Posterior vena cava (tissue), 2 donors: Measurements from ENCODE around the gene ZNF57. TPM values are rescaled to one million over a fixed set of nuclear protein-coding genes. Genes with fewer than 3 reads are reported as not detected.
A peak's percentile ranks its signal among the peaks of the same experiment; 100 is the strongest.
"Not testable (repeated sequence)": the region's sequence is repeated elsewhere in the genome, so short reads cannot be mapped to it uniquely, and the experiment has no call there.

ENCODE experiments used
- DNase-seq: peaks from one replicate; pipeline ENCODE4 v3.0.0-alpha.2; 2020; ENCODE audit warnings: low spot score
- intact Hi-C, 2 donors: fragments of 100-400 bp; cut with DNase I; formaldehyde crosslinking; loops; one replicate each; pipeline versions ENCODE4 v1.14.1 to v1.14.2; 2022 to 2023
- long read RNA-seq, 2 donors: library from polyadenylated mRNA; unstranded; transcript quantifications; one replicate each; pipeline ENCODE4 v2.0.0, GENCODE V29; 2020 to 2021
- total RNA-seq, 2 donors: library from RNA; stranded (reverse); fragmentation: NEBNext Ultra II Directional; extraction: Animal tissue kit (Norgen Biotek cat#: 25700); gene quantifications; one replicate each; pipeline ENCODE4 v1.2.1, GENCODE V29; 2021
- donor health status: DM: yes; HTN: yes; CAD: no.
- donor health status: DM: yes; HTN: yes; CAD: no.

Gene ZNF57
- total RNA-seq = 1 to 10 TPM; 2.4 to 3.0 TPM
- long read RNA-seq, donor 1 = 0 reads
- long read RNA-seq, donor 2, transcript ZNF57-201 (4 exons, 2,003 nt) = major isoform, 10 of 12 reads
- long read RNA-seq, donor 2, partial matches to known transcripts = 1 of 12 reads
- long read RNA-seq, donor 2, other reads (novel, unspliced or antisense) = 1 of 12 reads

GRCh38 chr19:2900296-2901252 is at the start of gene ZNF57:
Gene ZNF57, plus strand, starts transcription at chr19:2900928. Its CDS starts 118 bp downstream, at chr19:2901046.
- intact Hi-C loops = loop anchor here in 1 of 2 donors (5.0 kb wide), 1 partner anchor 42 kb away; the partner anchor contains the start of gene ZNF77
- DNase-seq = peak; percentile 100

GRCh38 chr19:2852598-2852997 is 48.1 kb upstream of the ZNF57 start:
- intact Hi-C loops = loop anchor here in 1 of 2 donors (10.0 kb wide), 1 partner anchor 82 kb away; no protein-coding TSS in a partner anchor
- no peak for DNase-seq

GRCh38 chr19:2853015-2853606 is 47.6 kb upstream of the ZNF57 start:
- no peak for DNase-seq
- intact Hi-C loops = loop anchor here in 1 of 2 donors (10.0 kb wide), 1 partner anchor 82 kb away; no protein-coding TSS in a partner anchor

- intact Hi-C loops = loop anchor here in 1 of 2 donors (10.0 kb wide), 1 partner anchor 80 kb away; no protein-coding TSS in a partner anchor
- no peak for DNase-seq
These were observed 45.9 kb upstream of the ZNF57 start for GRCh38 chr19:2854849-2855248.

- intact Hi-C loops = loop anchor here in 1 of 2 donors (1.0 to 10.0 kb wide), 2 partner anchors 37 to 78 kb away; partner anchors contain the start of gene ZNF554
- no peak for DNase-seq
These were observed 44.2 kb upstream of the ZNF57 start for GRCh38 chr19:2856457-2857050.

DNA sequence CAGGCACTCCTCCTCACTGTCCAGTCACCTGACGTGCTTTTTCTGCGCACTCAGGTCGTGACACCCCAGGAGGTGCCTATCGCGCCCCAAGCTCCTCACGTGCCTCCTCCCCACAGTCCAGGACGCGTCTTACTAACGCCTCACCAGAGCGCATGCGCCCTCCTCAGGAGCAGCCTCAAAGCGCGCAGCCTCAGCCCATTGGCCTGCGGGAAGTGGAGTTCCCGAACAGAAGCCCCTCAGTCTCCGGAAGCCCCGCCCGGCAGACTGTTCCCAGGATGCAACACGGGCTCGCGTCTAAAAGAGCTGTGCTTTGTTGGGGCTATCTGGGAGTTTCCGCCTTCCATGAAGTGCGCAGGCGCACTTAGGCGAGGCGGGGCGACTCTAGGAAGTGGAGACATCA is 41.9 kb upstream of the ZNF57 start:
- DNase-seq = no peak
- intact Hi-C loops = loop anchor here in 1 of 2 donors (10.0 kb wide), 1 partner anchor 76 kb away; no protein-coding TSS in a partner anchor

GRCh38 chr19:2863816-2864215 is 36.9 kb upstream of the ZNF57 start:
- no peak for DNase-seq
- intact Hi-C loops = no loop called here

- intact Hi-C loops = no loop called here
- DNase-seq = no peak
These were observed 35.2 kb upstream of the ZNF57 start for GRCh38 chr19:2865334-2866100.

- intact Hi-C loops = no loop called here
These were observed 34.2 kb upstream of the ZNF57 start for GRCh38 chr19:2866495-2867024.

GRCh38 chr19:2867025-2867991 is 33.4 kb upstream of the ZNF57 start, which contains the start of gene ZNF556:
Gene ZNF556, plus strand, starts transcription at chr19:2867335. Its CDS starts 87 bp downstream, at chr19:2867422.
- intact Hi-C loops = no loop called here

More at GRCh38 chr19:2866495-2867024, 34.2 kb upstream of the ZNF57 start:
- no peak for DNase-seq

DNA sequence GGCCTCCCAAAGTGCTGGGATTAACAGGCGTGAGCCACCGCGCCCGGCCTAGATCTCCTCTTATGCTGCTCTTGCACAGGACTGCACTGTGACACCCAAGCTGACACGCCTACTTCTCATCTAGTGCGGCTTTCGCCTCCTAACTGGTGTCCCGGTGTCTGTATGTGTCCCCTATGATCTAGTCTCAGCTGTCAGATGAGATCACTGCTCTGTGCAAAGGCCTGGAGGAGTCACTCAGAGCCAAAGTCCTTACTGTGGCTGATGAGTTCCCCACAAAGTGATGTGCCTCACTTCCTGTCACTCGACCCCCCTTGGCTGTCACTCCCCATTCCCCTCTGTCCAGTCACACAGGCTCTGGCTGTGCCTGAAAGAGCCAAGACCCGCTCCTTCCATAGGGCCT is 31.1 kb upstream of the ZNF57 start:
- intact Hi-C loops = loop anchor here in 1 of 2 donors (2.0 kb wide), 1 partner anchor 423 kb away; no protein-coding TSS in a partner anchor
- DNase-seq = no peak

More at GRCh38 chr19:2867025-2867991, 33.4 kb upstream of the ZNF57 start, which contains the start of gene ZNF556:
- no peak for DNase-seq

- DNase-seq, intact Hi-C loops: not testable (repeated sequence)
These were observed 28.6 kb upstream of the ZNF57 start for GRCh38 chr19:2872175-2872574.

DNA sequence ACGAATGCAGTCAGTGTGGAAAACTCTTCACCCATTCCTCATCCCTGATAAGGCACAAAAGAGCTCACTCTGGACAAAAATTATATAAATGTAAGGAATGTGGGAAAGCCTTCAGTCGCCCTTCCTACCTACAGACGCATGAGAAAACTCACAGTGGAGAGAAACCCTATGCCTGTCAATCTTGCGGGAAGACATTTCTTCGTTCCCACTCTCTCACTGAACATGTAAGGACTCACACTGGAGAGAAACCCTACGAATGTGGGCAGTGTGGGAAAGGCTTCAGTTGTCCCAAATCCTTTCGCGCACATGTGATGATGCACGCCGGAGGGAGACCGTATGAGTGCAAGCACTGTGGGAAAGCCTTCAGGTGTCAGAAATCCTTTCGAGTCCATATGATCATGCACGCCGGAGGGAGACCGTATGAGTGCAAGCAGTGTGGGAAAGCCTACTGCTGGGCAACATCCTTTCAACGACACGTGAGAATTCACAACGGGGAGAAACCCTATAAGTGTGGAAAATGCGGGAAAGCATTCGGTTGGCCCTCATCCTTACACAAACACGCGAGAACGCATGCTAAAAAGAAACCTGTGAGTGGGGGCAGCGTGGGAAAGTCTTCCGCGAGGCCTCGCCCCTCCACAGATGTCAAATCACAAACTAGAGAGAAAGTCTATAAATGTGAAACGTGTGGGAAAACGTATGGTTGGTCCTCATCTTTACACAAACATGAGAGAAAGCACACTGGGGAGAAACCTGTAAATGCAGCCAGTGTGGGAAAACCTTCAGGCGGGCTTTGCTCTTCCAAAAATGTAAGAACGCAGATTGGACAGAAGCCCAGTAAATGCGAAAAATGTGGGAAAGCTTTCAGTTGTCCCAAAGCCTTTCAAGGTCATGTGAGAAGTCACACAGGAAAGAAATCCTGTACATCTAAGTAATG is 23.1 kb upstream of the ZNF57 start:
- intact Hi-C loops = no loop called here
- no peak for DNase-seq

GRCh38 chr19:2883686-2884439 is 16.9 kb upstream of the ZNF57 start:
- DNase-seq = no peak
- intact Hi-C loops = no loop called here

DNA sequence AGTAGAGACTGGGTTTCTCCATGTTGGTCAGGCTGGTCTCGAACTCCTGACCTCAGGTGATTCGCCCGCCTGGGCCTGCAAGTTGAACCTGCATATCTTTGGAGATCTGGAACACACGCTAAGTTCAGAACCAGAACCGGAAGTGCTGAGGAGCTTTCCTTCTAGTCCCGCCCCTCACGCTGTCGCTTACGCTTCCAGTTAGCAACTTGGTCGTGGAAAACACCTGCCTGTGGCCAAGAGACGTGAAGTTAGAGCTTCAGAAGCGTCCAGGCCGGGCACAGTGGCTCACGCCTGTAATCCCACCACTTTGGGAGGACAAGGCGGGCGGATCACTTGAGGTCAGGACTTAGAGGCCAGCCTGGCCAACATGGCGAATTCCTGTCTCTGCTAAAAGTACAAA is 15.0 kb upstream of the ZNF57 start:
- DNase-seq = no peak
- intact Hi-C loops = no loop called here
